Neuronal stem cell (in vitro differentiated cells): ENCODE results near the gene PTPRD.

Source experiments
- DNase-seq: peaks from one replicate; pipeline ENCODE4 v3.0.0-alpha.2; 2013; ENCODE audit warnings: low spot score
- H2AFZ ChIP-seq: one replicate; pipeline ENCODE4 v1.6.1; 2013; ENCODE audit warnings: mild to moderate bottlenecking, low read length, inconsistent platforms
- H2AK5ac ChIP-seq: 2 replicates; pipeline ENCODE4 v1.6.1; 2013; ENCODE audit warnings: low read depth, mild to moderate bottlenecking, inconsistent platforms, low read length, moderate library complexity, mixed read lengths
- H2BK120ac ChIP-seq: 2 replicates; pipeline ENCODE4 v1.6.1; 2013; ENCODE audit warnings: low read depth, mild to moderate bottlenecking, inconsistent platforms, low read length, moderate library complexity, mixed read lengths
- H2BK12ac ChIP-seq: one replicate; pipeline ENCODE4 v1.6.1; 2013; ENCODE audit warnings: low read length, inconsistent platforms
- H2BK15ac ChIP-seq: 2 replicates; pipeline ENCODE4 v1.6.1; 2013; ENCODE audit warnings: mild to moderate bottlenecking, low read length, inconsistent platforms, mixed read lengths
- H2BK5ac ChIP-seq: one replicate; pipeline ENCODE4 v1.6.1; 2013; ENCODE audit warnings: inconsistent platforms, mild to moderate bottlenecking, low read length, moderate library complexity
- H3K14ac ChIP-seq: one replicate; pipeline ENCODE4 v1.6.1; 2013; ENCODE audit warnings: low read length, inconsistent platforms
- H3K18ac ChIP-seq: 2 replicates; pipeline ENCODE4 v1.6.1; 2013; ENCODE audit warnings: low read length, inconsistent platforms
- H3K23ac ChIP-seq: 2 replicates; pipeline ENCODE4 v1.6.1; 2013; ENCODE audit warnings: low read depth, mild to moderate bottlenecking, mixed read lengths, low read length, inconsistent platforms; ENCODE audit not compliant: poor library complexity
- H3K27ac ChIP-seq: replicated peaks from 3 replicates; pipeline ENCODE4 v1.5.1; 2013; ENCODE audit warnings: low read length, inconsistent platforms
- H3K27me3 ChIP-seq, 3 experiments: 2 replicates each; pipeline ENCODE4 v1.6.1; 2013; ENCODE audit warnings: low read length in 3 of 3, mild to moderate bottlenecking in 2 of 3, inconsistent platforms in 1 of 3, low read depth in 1 of 3, mixed read lengths in 1 of 3, moderate library complexity in 1 of 3; ENCODE audit not compliant: control insufficient read depth in 3 of 3, insufficient read depth in 3 of 3
- H3K36me3 ChIP-seq, 2 donors: replicated peaks in 1 of 2; 2 replicates each; pipeline ENCODE4 v1.6.1; 2013; ENCODE audit warnings: low read length in 2 of 2; ENCODE audit not compliant: control insufficient read depth in 2 of 2, insufficient read depth in 2 of 2
- H3K4ac ChIP-seq: 2 replicates; pipeline ENCODE4 v1.6.1; 2013; ENCODE audit warnings: inconsistent platforms, mild to moderate bottlenecking, low read length, moderate library complexity
- H3K4me1 ChIP-seq, 2 donors: 1 replicate in 1 of 2; 2 replicates in 1 of 2; pipeline ENCODE4 v1.6.1; 2013; ENCODE audit warnings: low read length in 2 of 2, low read depth in 1 of 2; ENCODE audit not compliant: control insufficient read depth in 2 of 2, insufficient read depth in 1 of 2
- H3K4me2 ChIP-seq: one replicate; pipeline ENCODE4 v1.6.1; 2013; ENCODE audit warnings: mild to moderate bottlenecking, low read length, inconsistent platforms; ENCODE audit not compliant: insufficient read depth, poor library complexity, severe bottlenecking
- H3K4me3 ChIP-seq, 2 donors: 2 replicates each; pipeline ENCODE4 v1.5.1; 2013; ENCODE audit warnings: low read length in 2 of 2, mild to moderate bottlenecking in 2 of 2, inconsistent platforms in 1 of 2, moderate library complexity in 1 of 2
- H3K79me1 ChIP-seq: one replicate; pipeline ENCODE4 v1.6.1; 2013; ENCODE audit warnings: low read depth, mild to moderate bottlenecking, inconsistent platforms, low read length, moderate library complexity
- H3K9ac ChIP-seq: one replicate; pipeline ENCODE4 v1.6.1; 2013; ENCODE audit warnings: mild to moderate bottlenecking, low read depth, low read length, inconsistent platforms; ENCODE audit not compliant: poor library complexity
- H3K9me3 ChIP-seq, 2 donors: replicated peaks in 1 of 2; 2 replicates each; pipeline versions ENCODE3 to v1.6.1; 2013; ENCODE audit warnings: low read length in 2 of 2, mild to moderate bottlenecking in 2 of 2, inconsistent platforms in 1 of 2, low read depth in 1 of 2, mixed read lengths in 1 of 2, moderate library complexity in 1 of 2; ENCODE audit not compliant: control insufficient read depth in 2 of 2, insufficient read depth in 1 of 2
- H4K8ac ChIP-seq: one replicate; pipeline ENCODE4 v1.6.1; 2013; ENCODE audit warnings: low read depth, mild to moderate bottlenecking, inconsistent platforms, low read length, moderate library complexity
- H4K91ac ChIP-seq: one replicate; pipeline ENCODE4 v1.6.1; 2013; ENCODE audit warnings: low read length, low read depth, mild to moderate bottlenecking, inconsistent platforms; ENCODE audit not compliant: poor library complexity
- WGBS, 2 donors: extraction: QIAGEN DNeasy Blood & Tissue Kit; methylation state at CpG; one replicate each; pipeline ENCODE4 v1.1.7; 2013; ENCODE audit warnings: missing lambda C conversion rate in 2 of 2, mixed read lengths in 1 of 2; ENCODE audit not compliant: insufficient read length in 2 of 2, insufficient replicate concordance in 1 of 2; ENCODE audit errors: extremely low coverage in 2 of 2; 5-methylcytosine and 5-hydroxymethylcytosine counted together

Gene PTPRD

GRCh38 chr9:10438955-10439354 lies 173.8 kb downstream of the PTPRD start:
- Histone ChIP-seq H4K91ac (no peak overlapping the region), H2BK5ac (no peak overlapping the region), H3K79me1 (no peaks in the 10 kb centered on the region), H2BK120ac (no peak overlapping the region), H3K9ac (no peak overlapping the region), H2AK5ac (no peak overlapping the region), H3K4me3 (no peak overlapping the region), H3K27ac (no peak overlapping the region), H3K27me3 (no peaks in the 10 kb centered on the region), H2BK12ac (no peak overlapping the region), H2BK15ac (no peak overlapping the region), H3K23ac (no peak overlapping the region), H3K4me1 (peaks cover 0 to 3% of the 10 kb centered on the region in 2 donors), H4K8ac (no peak overlapping the region), H2AFZ (no peak overlapping the region), H3K14ac (no peak overlapping the region), H3K18ac (no peak overlapping the region), H3K4ac (no peak overlapping the region), H3K36me3 (no peaks in the 10 kb centered on the region), H3K9me3 (no peaks in the 10 kb centered on the region), H3K4me2 (no peak overlapping the region)
- no peak for DNase-seq
- WGBS, 2 donors: no CpG with 5 or more reads among the region's 7 CpGs

GRCh38 chr9:10436756-10437155 lies 176.0 kb downstream of the PTPRD start:
- Histone ChIP-seq H3K4me2 (no peak overlapping the region), H3K9me3 (no peaks in the 10 kb centered on the region), H3K23ac (no peak overlapping the region), H3K79me1 (no peaks in the 10 kb centered on the region), H2AK5ac (no peak overlapping the region), H2BK15ac (no peak overlapping the region), H3K4me3 (no peak overlapping the region), H3K36me3 (no peaks in the 10 kb centered on the region), H2BK12ac (no peak overlapping the region), H4K8ac (no peak overlapping the region), H3K9ac (no peak overlapping the region), H3K14ac (no peak overlapping the region), H3K4ac (no peak overlapping the region), H3K27ac (no peak overlapping the region), H3K4me1 (peaks cover 0 to 3% of the 10 kb centered on the region in 2 donors), H2BK5ac (no peak overlapping the region), H2BK120ac (no peak overlapping the region), H2AFZ (no peak overlapping the region), H4K91ac (no peak overlapping the region), H3K27me3 (no peaks in the 10 kb centered on the region), H3K18ac (no peak overlapping the region)
- no CpG with 5 or more reads among the region's 4 CpGs for WGBS, 2 donors
- no peak for DNase-seq

- H3K4me3 ChIP-seq: no peak overlapping the region
- no peak overlapping the region for H3K18ac ChIP-seq
- H2BK120ac ChIP-seq: no peak overlapping the region
- H3K4ac ChIP-seq: no peak overlapping the region
- no peak overlapping the region for H2BK12ac ChIP-seq
- H3K79me1 ChIP-seq: no peaks in the 10 kb centered on the region
- WGBS, 2 donors: no CpG with 5 or more reads among the region's 1 CpG
- no peak overlapping the region for H3K23ac ChIP-seq
- peaks cover 0 to 3% of the 10 kb centered on the region in 2 donors for H3K4me1 ChIP-seq
- no peak overlapping the region for H2AK5ac ChIP-seq
- H3K4me2 ChIP-seq: no peak overlapping the region
- no peak overlapping the region for H2BK15ac ChIP-seq
- no peak overlapping the region for H2AFZ ChIP-seq
- DNase-seq: no peak
- H2BK5ac ChIP-seq: no peak overlapping the region
- H4K8ac ChIP-seq: no peak overlapping the region
- H3K27me3 ChIP-seq: no peaks in the 10 kb centered on the region
- no peaks in the 10 kb centered on the region for H3K36me3 ChIP-seq
- no peaks in the 10 kb centered on the region for H3K9me3 ChIP-seq
- no peak overlapping the region for H4K91ac ChIP-seq
- no peak overlapping the region for H3K27ac ChIP-seq
- H3K14ac ChIP-seq: no peak overlapping the region
- no peak overlapping the region for H3K9ac ChIP-seq
Observed at GRCh38 chr9:10434412-10434811, 178.4 kb downstream of the PTPRD start.

GRCh38 chr9:10411272-10411671 lies 201.5 kb downstream of the PTPRD start:
- no peak overlapping the region for H3K4me2 ChIP-seq
- no peak overlapping the region for H4K91ac ChIP-seq
- H2BK15ac ChIP-seq: no peak overlapping the region
- no peaks in the 10 kb centered on the region for H3K9me3 ChIP-seq
- H3K14ac ChIP-seq: no peak overlapping the region
- DNase-seq: no peak
- no peak overlapping the region for H4K8ac ChIP-seq
- H2BK5ac ChIP-seq: no peak overlapping the region
- H3K4ac ChIP-seq: no peak overlapping the region
- no peak overlapping the region for H3K23ac ChIP-seq
- H3K4me1 ChIP-seq: no peaks in the 10 kb centered on the region
- no peak overlapping the region for H3K18ac ChIP-seq
- no peak overlapping the region for H2BK120ac ChIP-seq
- no peak overlapping the region for H2BK12ac ChIP-seq
- H3K27ac ChIP-seq: no peak overlapping the region
- H3K36me3 ChIP-seq: no peaks in the 10 kb centered on the region
- no peak overlapping the region for H3K9ac ChIP-seq
- no peaks in the 10 kb centered on the region for H3K79me1 ChIP-seq
- H3K4me3 ChIP-seq: no peak overlapping the region
- H2AFZ ChIP-seq: no peak overlapping the region
- H2AK5ac ChIP-seq: no peak overlapping the region
- H3K27me3 ChIP-seq: no peaks in the 10 kb centered on the region
